LoVo (cell line): ENCODE measurements around the gene MAD2L1BP.
A peak's percentile ranks its signal among the peaks of the same experiment; 100 is the strongest.

Experiments
- DNase-seq: peaks from one replicate; pipeline ENCODE4 v3.0.0-alpha.2; 2016; ENCODE audit warnings: low spot score

MAD2L1BP gene

DNA sequence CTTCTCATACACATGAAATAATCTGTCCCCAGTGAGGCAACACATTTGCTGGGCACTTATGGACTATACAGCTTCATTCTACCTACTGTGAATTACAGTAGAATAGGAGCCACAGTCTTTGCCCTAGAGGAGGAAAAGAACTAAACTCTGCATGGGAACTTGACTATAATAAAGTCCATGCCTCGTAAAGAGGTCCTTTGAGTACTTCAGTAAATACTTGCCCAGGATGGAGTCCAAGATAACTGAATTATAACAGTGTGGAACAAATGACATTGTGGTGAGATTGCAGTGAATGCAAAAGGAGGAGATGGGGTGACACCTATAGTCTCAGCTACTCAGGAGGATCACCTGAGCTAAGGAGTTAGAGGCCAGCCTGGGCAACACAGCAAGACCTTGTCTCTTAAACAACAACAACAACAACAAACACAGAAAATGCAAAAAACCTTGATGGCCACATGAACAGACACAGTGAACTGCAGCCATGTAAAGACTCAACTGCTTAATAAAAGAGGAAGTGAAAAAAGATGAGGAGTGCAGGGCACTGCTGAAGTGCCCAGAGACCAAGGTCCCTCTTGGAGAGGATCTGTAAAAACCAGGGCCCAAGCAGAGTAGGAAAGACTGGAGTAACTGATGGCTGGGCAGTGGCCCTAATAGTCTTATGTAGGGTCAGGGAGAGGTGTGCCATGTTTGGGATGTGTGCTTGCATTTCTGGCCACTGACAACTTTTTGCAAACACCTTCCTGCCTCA, 48.2 kb downstream of the MAD2L1BP start:
- DNase-seq, result no peak

DNA sequence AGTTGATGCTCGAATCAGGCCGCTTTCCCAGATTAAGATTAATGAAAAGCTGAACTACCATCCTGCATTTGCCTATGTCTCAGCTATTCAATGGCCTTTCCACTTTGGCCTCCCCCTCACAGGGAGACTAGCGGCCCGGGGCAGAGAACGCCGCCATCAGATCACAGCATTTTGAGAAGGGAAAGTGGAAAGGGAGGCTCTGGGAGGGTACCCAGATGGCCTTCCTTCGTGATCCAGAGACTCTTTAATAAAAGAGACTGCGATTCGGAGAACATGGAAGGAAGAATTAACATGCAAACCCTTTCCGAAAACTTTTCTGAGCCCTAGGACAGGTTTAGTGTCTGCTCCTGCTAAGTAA, 51.4 kb downstream of the MAD2L1BP start:
- no peak for DNase-seq

DNA sequence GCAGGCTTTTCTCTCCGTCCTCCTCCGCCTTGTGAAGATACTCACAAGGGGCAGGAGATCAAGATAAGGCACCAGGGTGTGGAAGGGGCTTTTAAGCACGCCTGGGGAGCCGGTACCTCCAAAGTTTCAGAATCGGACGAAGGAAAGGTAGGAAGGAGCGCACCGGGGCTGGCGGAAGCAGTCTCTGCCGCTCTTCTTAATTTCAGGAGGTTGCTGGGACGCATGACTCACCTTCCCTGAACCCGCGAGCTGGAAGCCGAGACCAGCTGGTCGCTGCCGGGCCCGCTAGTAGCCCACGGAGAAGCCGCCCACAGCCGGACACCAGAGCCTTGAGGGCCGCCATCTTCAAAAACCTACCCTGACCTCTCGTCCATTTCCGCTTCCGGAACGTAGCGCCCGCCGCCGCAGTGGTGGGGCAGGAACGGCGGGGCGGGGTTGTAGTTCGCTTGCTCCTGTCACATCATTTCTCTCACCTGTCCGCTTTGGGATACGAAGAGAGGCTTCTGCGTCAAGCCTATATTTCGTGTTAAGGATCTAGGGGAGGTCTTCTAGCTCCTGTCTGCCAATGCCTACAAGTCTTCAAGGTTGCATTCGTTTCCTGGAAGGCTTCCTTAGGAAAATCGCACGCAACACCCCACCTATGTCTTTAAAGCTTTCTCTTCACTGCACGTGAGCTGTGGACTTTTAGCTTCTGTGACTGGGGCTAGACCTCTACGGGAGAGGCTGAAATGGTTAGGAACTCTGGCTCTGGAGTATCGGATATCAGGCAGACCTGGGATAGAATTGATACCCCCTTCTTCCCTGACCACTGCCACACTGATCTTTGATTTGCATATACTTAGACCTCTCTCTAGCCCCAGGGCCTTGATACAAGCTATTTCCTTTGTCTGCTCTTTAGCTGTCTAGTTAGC, 52.1 kb downstream of the MAD2L1BP start, which contains the start of gene MRPS18A:
Gene MRPS18A (minus strand): TSS at position 355 of the 911 bp plus-strand sequence. CDS start 12 bp downstream, at position 343.
- peak; percentile 86 for DNase-seq

DNA sequence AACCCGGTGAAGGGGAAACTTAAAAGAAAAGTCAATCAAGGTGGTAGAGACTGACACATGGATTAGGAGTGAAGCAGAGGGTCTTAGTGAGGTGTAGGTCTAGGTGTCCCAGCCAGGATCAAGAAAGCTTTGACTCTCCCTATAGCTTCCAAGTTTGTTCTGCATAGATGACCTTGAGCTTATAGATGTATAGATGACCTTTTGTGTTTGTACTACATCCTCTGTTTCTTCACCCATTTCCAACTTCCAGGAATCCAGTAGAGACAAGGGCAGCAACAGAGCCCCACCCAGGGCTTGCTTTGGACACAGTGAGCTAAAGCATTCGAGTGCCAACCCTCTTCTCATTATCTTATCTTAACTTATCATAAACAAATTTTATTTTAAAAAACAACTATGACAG, 53.8 kb downstream of the MAD2L1BP start:
- DNase-seq, result no peak
